Stimulated activated CD4-positive, alpha-beta T cell treated with anti-CD3 and anti-CD28 coated beads, Interleukin-2, amount 100 ng/mL, for 48 hours (primary cell): ENCODE measurements around the gene SEMA6A.

Experiments
- DNase-seq, 2 donors: peaks; one replicate each; pipeline ENCODE4 v3.0.0-alpha.2; 2020

Gene SEMA6A

GRCh38 chr5:116428413-116428812 is 146.2 kb downstream of the SEMA6A start:
- DNase-seq: no peak

- no peak for DNase-seq
These were observed 149.7 kb downstream of the SEMA6A start for GRCh38 chr5:116424951-116425350.

- no peak for DNase-seq
These were observed 150.4 kb downstream of the SEMA6A start for GRCh38 chr5:116424258-116424615.

- DNase-seq: no peak
These were observed 150.9 kb downstream of the SEMA6A start for GRCh38 chr5:116423587-116424257.

- DNase-seq: no peak
These were observed 151.5 kb downstream of the SEMA6A start for GRCh38 chr5:116423141-116423540.

GRCh38 chr5:116421080-116421629 is 153.5 kb downstream of the SEMA6A start:
- DNase-seq: no peak

GRCh38 chr5:116420540-116420939 is 154.1 kb downstream of the SEMA6A start:
- DNase-seq: no peak

- DNase-seq: no peak
These were observed 155.4 kb downstream of the SEMA6A start for GRCh38 chr5:116419258-116419657.

GRCh38 chr5:116418774-116419173 is 155.8 kb downstream of the SEMA6A start:
- DNase-seq: no peak

- DNase-seq: no peak
These were observed 156.6 kb downstream of the SEMA6A start for GRCh38 chr5:116418016-116418415.

- DNase-seq: no peak
These were observed 158.6 kb downstream of the SEMA6A start for GRCh38 chr5:116415989-116416388.

- DNase-seq: no peak
These were observed 159.4 kb downstream of the SEMA6A start for GRCh38 chr5:116415182-116415581.

GRCh38 chr5:116411101-116411571 is 163.5 kb downstream of the SEMA6A start:
- no peak for DNase-seq

- no peak for DNase-seq
These were observed 164.2 kb downstream of the SEMA6A start for GRCh38 chr5:116410336-116410890.

- no peak for DNase-seq
These were observed 164.9 kb downstream of the SEMA6A start for GRCh38 chr5:116409591-116410296.

- no peak for DNase-seq
These were observed 168.1 kb downstream of the SEMA6A start for GRCh38 chr5:116406306-116407041.

GRCh38 chr5:116404792-116405191 is 169.8 kb downstream of the SEMA6A start:
- DNase-seq: no peak

- DNase-seq: no peak
These were observed 170.6 kb downstream of the SEMA6A start for GRCh38 chr5:116404016-116404415.

- DNase-seq: no peak
These were observed 172.4 kb downstream of the SEMA6A start for GRCh38 chr5:116402235-116402634.

GRCh38 chr5:116401576-116401975 is 173.0 kb downstream of the SEMA6A start:
- no peak for DNase-seq

- no peak for DNase-seq
These were observed 178.0 kb downstream of the SEMA6A start for GRCh38 chr5:116396476-116397099.

GRCh38 chr5:116395631-116396203 is 178.9 kb downstream of the SEMA6A start:
- DNase-seq: no peak
